ENCODE results near the gene SPAG9.

- TF ChIP-seq CTCF (IDR thresholded peaks at IDR 0.05): no peak
- TF ChIP-seq POLR2AphosphoS5 (IDR thresholded peaks at IDR 0.05; ENCODE audit: low read depth, low read length): no peak
- TF ChIP-seq REST (IDR thresholded peaks at IDR 0.05; ENCODE audit: insufficient read depth in 1 of 2, low read depth in 2 of 2, low read length in 1 of 2): no peak
- no peak for TF ChIP-seq TCF7L2 (IDR thresholded peaks at IDR 0.05; ENCODE audit: low read depth, low read length)
- TF ChIP-seq SIN3A (IDR thresholded peaks at IDR 0.05; ENCODE audit: borderline replicate concordance, insufficient read depth, low read depth, low read length): no peak
Observed at GRCh38 chr17:50922107-50922506, 198.6 kb downstream of the SPAG9 start.

All from Panc1 (cell line).